GM08714 (cell line): ENCODE measurements around the gene KIF21A.

ENCODE experiments used
- H3K4me3 ChIP-seq: fragments of 200-500 bp; sonication (Bioruptor generic); 2 replicates; pipeline ENCODE4 v1.5.1; 2014; ENCODE audit warnings: mild to moderate bottlenecking, low read length, inconsistent platforms
- ZNF274 ChIP-seq: IDR thresholded peaks from 2 replicates; pipeline ENCODE4 v1.6.1; 2012; ENCODE audit warnings: mild to moderate bottlenecking, low read depth, low read length

Gene KIF21A

DNA sequence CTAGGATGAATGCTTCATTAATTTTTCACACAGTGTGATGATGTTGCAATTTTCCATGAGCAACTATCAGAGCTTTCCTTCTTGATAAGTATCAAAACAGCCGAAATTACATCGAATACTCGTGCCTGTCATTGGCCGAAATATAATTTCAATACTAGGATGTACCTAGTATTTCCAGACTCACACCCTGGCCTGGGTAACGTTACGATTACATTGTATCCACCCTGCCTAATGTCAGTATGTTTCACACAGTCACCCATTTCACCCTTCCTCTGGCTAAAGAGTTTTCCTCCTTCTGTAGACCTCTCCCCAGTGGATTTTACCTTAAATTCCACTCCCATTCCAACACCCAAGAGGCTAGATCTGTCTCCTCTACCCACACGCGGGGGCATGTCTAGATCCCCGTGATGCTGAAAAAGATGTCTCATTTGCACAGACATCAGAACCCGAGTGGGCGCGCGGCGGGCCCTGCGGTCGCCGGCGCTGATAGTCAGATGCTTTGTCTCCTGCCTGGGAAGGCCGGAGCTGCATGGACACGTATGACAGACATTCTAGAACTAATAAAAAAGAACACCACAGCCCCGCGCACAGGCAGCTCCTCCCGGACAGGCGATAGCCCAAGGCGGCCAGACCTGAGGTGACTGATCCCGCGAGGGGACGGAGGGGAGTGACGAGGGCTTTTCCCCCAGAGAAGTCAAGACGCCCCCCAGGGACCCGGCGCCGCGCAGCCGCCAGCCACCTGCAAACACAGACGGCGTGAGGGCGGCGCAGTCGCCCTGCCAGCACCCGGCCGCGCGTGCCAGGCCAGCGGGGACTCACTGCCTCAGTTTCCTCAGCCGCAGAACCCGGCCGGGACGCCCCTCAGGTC lies 723 bp downstream of the KIF21A start:
- peak overlapping the region; percentile 56 for H3K4me3 ChIP-seq
- TF ChIP-seq ZNF274 = no peak

GRCh38 chr12:39441189-39441962 lies 1.5 kb downstream of the KIF21A start:
- peak overlapping the region; percentile 56; the same call in 1 of the 2 replicates for H3K4me3 ChIP-seq
- no peak for TF ChIP-seq ZNF274

DNA sequence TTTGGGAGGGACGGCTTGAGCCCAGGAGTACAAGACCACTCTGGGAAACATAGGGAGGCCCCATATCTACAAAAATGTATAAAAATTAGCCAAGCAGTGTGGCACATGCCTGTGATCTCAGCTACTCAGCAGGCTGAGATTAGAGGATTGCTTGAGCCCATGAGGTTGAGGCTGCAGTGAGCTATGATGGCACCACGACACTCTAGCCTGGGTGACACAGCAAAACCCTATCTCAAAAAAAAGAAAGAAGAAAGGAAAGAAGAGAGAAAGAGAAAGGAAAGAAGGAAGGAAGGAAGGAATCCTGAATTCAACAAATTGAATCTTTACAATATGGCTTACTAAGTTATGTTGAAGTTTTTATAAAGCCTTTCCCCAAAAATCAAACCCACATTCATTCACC lies 2.1 kb downstream of the KIF21A start:
- TF ChIP-seq ZNF274 = no peak
- peak overlapping the region; percentile 56; the same call in 1 of the 2 replicates for H3K4me3 ChIP-seq

DNA sequence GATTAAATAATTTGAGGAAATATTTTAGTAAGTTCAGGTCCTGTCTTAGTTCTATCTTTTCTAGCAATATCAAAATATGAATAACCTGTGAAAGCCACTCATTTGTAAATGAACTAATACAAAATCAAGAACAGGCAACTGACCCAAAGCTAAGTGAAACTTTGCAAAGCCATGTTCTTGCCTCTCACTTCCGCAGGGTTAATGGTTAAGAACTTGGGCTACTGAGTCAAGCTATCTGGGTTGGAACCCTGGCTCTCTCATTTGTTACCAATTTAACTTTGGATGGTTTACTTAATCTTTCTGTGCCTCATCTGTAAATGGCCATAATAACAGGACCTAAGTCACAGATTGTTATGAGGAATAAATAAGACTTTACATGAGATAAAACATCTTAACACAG lies 2.8 kb downstream of the KIF21A start:
- no peak for TF ChIP-seq ZNF274
- H3K4me3 ChIP-seq = no peak overlapping the region; the same call in 1 of the 2 replicates

GRCh38 chr12:39435531-39435930 lies 7.4 kb downstream of the KIF21A start:
- H3K4me3 ChIP-seq = no peak overlapping the region
- TF ChIP-seq ZNF274 = no peak

- H3K4me3 ChIP-seq = no peak overlapping the region
Measured at GRCh38 chr12:39431797-39432196, 11.1 kb downstream of the KIF21A start.

GRCh38 chr12:39431002-39431796 lies 11.7 kb downstream of the KIF21A start:
- TF ChIP-seq ZNF274 = no peak

More at GRCh38 chr12:39431797-39432196, 11.1 kb downstream of the KIF21A start:
- TF ChIP-seq ZNF274 = no peak

GRCh38 chr12:39429809-39430208 lies 13.1 kb downstream of the KIF21A start:
- no peak overlapping the region for H3K4me3 ChIP-seq
- TF ChIP-seq ZNF274 = no peak

More at GRCh38 chr12:39431002-39431796, 11.7 kb downstream of the KIF21A start:
- no peak overlapping the region for H3K4me3 ChIP-seq

GRCh38 chr12:39427360-39427808 lies 15.5 kb downstream of the KIF21A start:
- H3K4me3 ChIP-seq = no peak overlapping the region
- TF ChIP-seq ZNF274 = no peak

- no peak for TF ChIP-seq ZNF274
- no peak overlapping the region for H3K4me3 ChIP-seq
Measured at GRCh38 chr12:39426636-39427240, 16.2 kb downstream of the KIF21A start.

GRCh38 chr12:39420043-39420442 lies 22.9 kb downstream of the KIF21A start:
- H3K4me3 ChIP-seq = no peak overlapping the region

GRCh38 chr12:39419471-39419870 lies 23.4 kb downstream of the KIF21A start:
- H3K4me3 ChIP-seq = no peak overlapping the region
- TF ChIP-seq ZNF274 = no peak

More at GRCh38 chr12:39420043-39420442, 22.9 kb downstream of the KIF21A start:
- TF ChIP-seq ZNF274 = no peak

GRCh38 chr12:39417916-39418315 lies 25.0 kb downstream of the KIF21A start:
- no peak overlapping the region for H3K4me3 ChIP-seq
- TF ChIP-seq ZNF274 = no peak
